SU-DHL-6 (cell line): ENCODE results near the gene ZNF746.
A peak's percentile ranks its signal among the peaks of the same experiment; 100 is the strongest.

Experiments
- H2AFZ ChIP-seq: fragments of 200-600 bp; sonication (generic); 2 replicates; pipeline ENCODE4 v1.6.1; 2014; ENCODE audit warnings: low read depth, mild to moderate bottlenecking, moderate library complexity, mixed read lengths, antibody characterized with exemption, low read length; ENCODE audit not compliant: severe bottlenecking
- H3F3A ChIP-seq: fragments of 200-600 bp; shearing (Covaris generic); 2 replicates; pipeline ENCODE4 v1.6.0; 2016; ENCODE audit warnings: antibody characterized with exemption, mild to moderate bottlenecking; ENCODE audit not compliant: insufficient read depth
- H3K27ac ChIP-seq: fragments of 200-600 bp; sonication (generic); 2 replicates; pipeline ENCODE4 v1.5.1; 2016; ENCODE audit warnings: low read depth, mild to moderate bottlenecking, low read length, moderate library complexity, mixed read lengths
- H3K27me3 ChIP-seq: fragments of 200-600 bp; sonication (generic), shearing (Covaris generic); 2 replicates; pipeline ENCODE4 v1.6.0; 2014; ENCODE audit warnings: mild to moderate bottlenecking, low read length
- H3K36me3 ChIP-seq: fragments of 200-600 bp; sonication (generic); 2 replicates; pipeline ENCODE4 v1.6.1; 2014; ENCODE audit warnings: mild to moderate bottlenecking, low read length, mixed read lengths
- H3K4me2 ChIP-seq: fragments of 300-600, 200-600 bp; shearing (Covaris generic), sonication (generic); 2 replicates; pipeline ENCODE4 v1.6.0; 2014; ENCODE audit warnings: low read length, low read depth, mild to moderate bottlenecking; ENCODE audit not compliant: poor library complexity, severe bottlenecking
- H3K4me3 ChIP-seq: fragments of 200-600 bp; sonication (generic); 2 replicates; pipeline ENCODE4 v1.5.1; 2014; ENCODE audit warnings: antibody characterized with exemption, low read length, mild to moderate bottlenecking, mixed read lengths; ENCODE audit not compliant: insufficient read depth, poor library complexity, severe bottlenecking
- H3K79me2 ChIP-seq: fragments of 200-600 bp; sonication (generic); 2 replicates; pipeline ENCODE4 v1.6.1; 2014; ENCODE audit warnings: mild to moderate bottlenecking, low read length, moderate library complexity; ENCODE audit not compliant: insufficient read depth
- H3K9ac ChIP-seq: fragments of 200-600 bp; sonication (generic); 2 replicates; pipeline ENCODE4 v1.7.0; 2014; ENCODE audit warnings: mild to moderate bottlenecking, low read length
- H3K9me2 ChIP-seq: fragments of 200-600 bp; sonication (generic); replicated peaks from 2 replicates; pipeline ENCODE4 v1.6.1; 2014; ENCODE audit warnings: low read length; ENCODE audit not compliant: insufficient read depth
- H3K9me3 ChIP-seq: fragments of 200-600 bp; sonication (generic); 2 replicates; pipeline ENCODE4 v1.6.1; 2014; ENCODE audit warnings: low read length, mixed read lengths; ENCODE audit not compliant: insufficient read depth
- H4K20me1 ChIP-seq: fragments of 200-600 bp; sonication (generic); 2 replicates; pipeline ENCODE4 v1.6.1; 2014; ENCODE audit warnings: low read depth, mild to moderate bottlenecking, antibody characterized with exemption, low read length, moderate library complexity, mixed read lengths
- CTCF ChIP-seq: fragments of 200-600 bp; sonication (generic); IDR thresholded peaks from one replicate; pipeline ENCODE4 v1.5.1; 2017; ENCODE audit warnings: antibody characterized with exemption, mild to moderate bottlenecking, low read length, moderate library complexity; ENCODE audit not compliant: insufficient read depth, poor library complexity, severe bottlenecking
- EZH2phosphoT487 ChIP-seq: fragments of 200-600 bp; sonication (generic), shearing (Covaris generic); conservative IDR thresholded peaks from 2 replicates; pipeline ENCODE4 v1.6.1; 2018; ENCODE audit warnings: mild to moderate bottlenecking, antibody characterized with exemption, low read length, moderate library complexity, mixed read lengths

The ZNF746 gene

GRCh38 chr7:149462101-149462520, 35.5 kb downstream of the ZNF746 start:
- Histone ChIP-seq H3K9me2 (no peaks in the 10 kb centered on the region), H3K27me3 (no peaks in the 10 kb centered on the region), H3K9me3 (peaks cover 14% of the 10 kb centered on the region; the same call in 1 of the 2 replicates), H3K4me3 (no peak overlapping the region), H4K20me1 (no peaks in the 10 kb centered on the region), H3K79me2 (peaks cover 4% of the 10 kb centered on the region; the same call in 1 of the 2 replicates), H3K27ac (no peak overlapping the region), H3F3A (no peaks in the 10 kb centered on the region), H3K4me2 (no peak overlapping the region), H3K9ac (no peak overlapping the region), H3K36me3 (no peaks in the 10 kb centered on the region), H2AFZ (no peak overlapping the region)
- TF ChIP-seq EZH2phosphoT487, result no peak
- no peak for TF ChIP-seq CTCF

GRCh38 chr7:149460493-149461277, 36.9 kb downstream of the ZNF746 start, which contains the start of gene ZNF777:
Gene ZNF777, minus strand, starts transcription at chr7:149461062. Its CDS starts 5,040 bp downstream, at chr7:149456022.
- H4K20me1 ChIP-seq, result no peaks in the 10 kb centered on the region
- H3K79me2 ChIP-seq, result peaks cover 4% of the 10 kb centered on the region; the same call in 1 of the 2 replicates
- peak within 1 kb of the TSS; percentile 62 for H3K4me2 ChIP-seq
- H3K9me3 ChIP-seq, result no peaks in the 10 kb centered on the region
- H3K4me3 ChIP-seq, result peak within 1 kb of the TSS; percentile 74
- no peaks in the 10 kb centered on the region for H3K36me3 ChIP-seq
- no peak for TF ChIP-seq EZH2phosphoT487
- TF ChIP-seq CTCF, result no peak
- no peaks in the 10 kb centered on the region for H3K9me2 ChIP-seq
- H3K9ac ChIP-seq, result peak within 1 kb of the TSS; percentile 61
- H2AFZ ChIP-seq, result peak within 1 kb of the TSS; percentile 95
- no peaks in the 10 kb centered on the region for H3F3A ChIP-seq
- H3K27me3 ChIP-seq, result no peaks in the 10 kb centered on the region
- no peak within 1 kb of the TSS for H3K27ac ChIP-seq

GRCh38 chr7:149459540-149460452, 37.8 kb downstream of the ZNF746 start:
- peaks cover 4% of the 10 kb centered on the region; the same call in 1 of the 2 replicates for H3K79me2 ChIP-seq
- no peaks in the 10 kb centered on the region for H3K27me3 ChIP-seq

More at GRCh38 chr7:149459540-149460452, 37.8 kb downstream of the ZNF746 start:
- Histone ChIP-seq H3K9me2 (no peaks in the 10 kb centered on the region), H3K27ac (no peak overlapping the region), H3K9ac (peak overlapping the region; percentile 61), H3K9me3 (no peaks in the 10 kb centered on the region), H3F3A (no peaks in the 10 kb centered on the region), H3K4me3 (peak overlapping the region; percentile 74), H4K20me1 (no peaks in the 10 kb centered on the region), H2AFZ (no peak overlapping the region), H3K36me3 (no peaks in the 10 kb centered on the region), H3K4me2 (peak overlapping the region; percentile 43)
- TF ChIP-seq EZH2phosphoT487 (no peak), CTCF (no peak)
